AG04450 (cell line): ENCODE measurements around the gene FGD6. TPM values are rescaled to one million over a fixed set of nuclear protein-coding genes. Genes with fewer than 3 reads are reported as not detected.
"Not testable (repeated sequence)": the region's sequence is repeated elsewhere in the genome, so short reads cannot be mapped to it uniquely, and the experiment has no call there.

Source experiments
- CTCF ChIA-PET: fragments of 300-600, 350-600 bp; formaldehyde crosslinking; extraction: SDS; loops from one replicate; lab custom pipeline; 2022; ENCODE audit warnings: antibody characterized with exemption, inconsistent platforms; lab: Charles Lee
- POLR2A ChIA-PET: fragments of 350-600 bp; formaldehyde crosslinking; extraction: SDS; loops from one replicate; lab custom pipeline; 2021; ENCODE audit warnings: antibody characterized with exemption, inconsistent platforms; lab: Yijun Ruan, JAX
- DNase-seq: peaks from one replicate; pipeline ENCODE4 v3.0.0-alpha.2; 2011; ENCODE audit warnings: low read depth, low spot score
- H3K27ac ChIP-seq: one replicate; pipeline ENCODE4 v1.5.1; 2012; ENCODE audit warnings: low read depth, low read length, control low read depth
- H3K27me3 ChIP-seq: one replicate; pipeline ENCODE4 v1.6.0; 2012; ENCODE audit warnings: low read length; ENCODE audit not compliant: control insufficient read depth, insufficient read depth
- H3K4me3 ChIP-seq: 2 replicates; pipeline ENCODE4 v1.5.1; 2011; ENCODE audit warnings: mild to moderate bottlenecking, low read depth, low read length, control low read depth
- H3K9me3 ChIP-seq: 2 replicates; pipeline ENCODE4 v1.5.1; 2012; ENCODE audit warnings: low read length; ENCODE audit not compliant: control insufficient read depth, insufficient read depth
- CTCF ChIP-seq: IDR thresholded peaks from 2 replicates; pipeline ENCODE4 v1.5.1; 2011; ENCODE audit warnings: low read depth, low read length, control low read depth, inconsistent platforms
- polyA plus RNA-seq: library from polyadenylated mRNA; depleted of rRNA; stranded (reverse); fragments of >200 nt; gene quantifications from 2 replicates; pipeline ENCODE4 v1.2.3, GENCODE V29; 2011

The FGD6 gene
- polyA plus RNA-seq, 1 experiment = 10.2 TPM

DNA sequence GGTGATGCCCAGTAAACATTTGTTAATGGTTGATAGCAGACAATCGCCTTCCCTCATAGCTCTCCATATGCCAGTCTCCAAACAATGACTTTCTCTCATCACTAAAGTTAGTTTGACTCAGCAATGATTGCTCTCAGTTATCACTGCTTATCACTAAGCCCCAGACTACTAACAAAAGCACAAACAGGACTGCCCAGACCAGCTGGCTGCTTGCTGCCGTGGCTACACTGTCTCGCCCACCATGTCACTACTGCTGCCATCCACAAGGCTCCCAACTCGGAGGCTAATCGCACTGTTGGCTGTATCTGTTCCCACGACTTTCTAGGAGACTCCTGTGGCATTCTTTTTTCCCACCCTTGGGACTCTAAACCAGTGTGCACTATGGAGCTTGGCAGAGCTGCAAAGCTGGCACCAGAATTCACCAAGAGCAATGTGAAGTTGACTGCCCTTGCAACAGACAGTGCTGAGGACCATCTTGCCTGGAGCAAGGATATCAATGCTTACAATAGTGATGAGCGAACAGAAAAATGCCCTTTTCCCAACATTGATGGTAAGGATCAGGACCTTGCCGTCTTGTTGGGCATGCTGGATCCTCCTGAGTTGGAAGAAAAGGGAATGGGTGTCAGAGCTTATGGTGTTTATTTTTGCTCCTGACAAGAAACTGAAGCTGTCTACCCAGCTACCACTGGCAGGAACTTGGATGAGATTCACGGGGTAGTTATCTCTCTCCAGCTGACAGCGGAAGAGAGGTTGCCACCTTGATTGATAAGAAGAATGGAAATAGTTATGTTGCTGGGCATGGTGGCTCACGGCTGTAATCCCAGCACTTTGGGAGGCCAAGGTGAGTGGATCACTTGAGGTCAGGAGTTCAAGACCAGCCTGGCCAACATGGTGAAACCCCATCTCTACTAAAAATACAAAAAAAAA, 116.7 kb downstream of the FGD6 start:
- Histone ChIP-seq H3K4me3 (no peak overlapping the region), H3K27ac (no peak overlapping the region), H3K27me3 (no peaks in the 10 kb centered on the region), H3K9me3 (no peaks in the 10 kb centered on the region)
- ChIA-PET POLR2A (no interaction called here), CTCF (interaction anchor here (1.3 kb wide), 1 partner anchor 27 kb away, joined by 3 read pairs; the partner anchor contains the start of gene NR2C1)
- TF ChIP-seq CTCF = no peak
- DNase-seq = no peak

GRCh38 chr12:95099270-95099790, 117.9 kb downstream of the FGD6 start:
- ChIA-PET CTCF (interaction anchor here (0.6 kb wide), 1 partner anchor 193 kb away, joined by 8 read pairs; no protein-coding TSS in a partner anchor), POLR2A (no interaction called here)
- DNase-seq = no peak
- no peak overlapping the region for H3K4me3 ChIP-seq
- TF ChIP-seq CTCF = no peak
- H3K9me3 ChIP-seq = no peaks in the 10 kb centered on the region
- H3K27ac ChIP-seq = no peak overlapping the region
- H3K27me3 ChIP-seq = no peaks in the 10 kb centered on the region

GRCh38 chr12:95096852-95097251, 120.4 kb downstream of the FGD6 start:
- ChIA-PET POLR2A (no interaction called here), CTCF (no interaction called here)
- DNase-seq = no peak

DNA sequence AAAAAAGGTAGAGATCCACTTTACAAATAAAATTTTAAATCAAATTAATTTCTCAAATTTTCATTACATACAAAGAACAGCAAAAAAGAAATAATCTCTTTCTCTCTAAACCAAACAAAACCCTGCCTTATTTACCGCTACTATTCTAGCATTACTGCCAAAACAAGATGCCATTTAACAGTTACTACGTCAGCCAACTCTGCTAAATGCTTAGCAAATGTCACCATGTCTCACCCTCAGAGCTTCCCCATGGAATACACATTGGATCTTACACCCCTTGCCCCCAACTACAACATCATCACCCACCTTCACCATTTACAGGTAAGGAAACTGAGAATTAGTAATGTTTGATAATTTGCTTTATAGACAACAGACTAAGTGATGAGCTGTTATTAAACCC, 120.9 kb downstream of the FGD6 start:
- Histone ChIP-seq H3K27me3 (no peaks in the 10 kb centered on the region), H3K4me3 (no peak overlapping the region), H3K9me3 (no peaks in the 10 kb centered on the region), H3K27ac (no peak overlapping the region)
- ChIA-PET CTCF (no interaction called here), POLR2A (no interaction called here)
- no peak for TF ChIP-seq CTCF
- no peak for DNase-seq

More at GRCh38 chr12:95096852-95097251, 120.4 kb downstream of the FGD6 start:
- no peak overlapping the region for H3K27ac ChIP-seq
- no peaks in the 10 kb centered on the region for H3K9me3 ChIP-seq
- H3K4me3 ChIP-seq = no peak overlapping the region
- no peak for TF ChIP-seq CTCF
- no peaks in the 10 kb centered on the region for H3K27me3 ChIP-seq

DNA sequence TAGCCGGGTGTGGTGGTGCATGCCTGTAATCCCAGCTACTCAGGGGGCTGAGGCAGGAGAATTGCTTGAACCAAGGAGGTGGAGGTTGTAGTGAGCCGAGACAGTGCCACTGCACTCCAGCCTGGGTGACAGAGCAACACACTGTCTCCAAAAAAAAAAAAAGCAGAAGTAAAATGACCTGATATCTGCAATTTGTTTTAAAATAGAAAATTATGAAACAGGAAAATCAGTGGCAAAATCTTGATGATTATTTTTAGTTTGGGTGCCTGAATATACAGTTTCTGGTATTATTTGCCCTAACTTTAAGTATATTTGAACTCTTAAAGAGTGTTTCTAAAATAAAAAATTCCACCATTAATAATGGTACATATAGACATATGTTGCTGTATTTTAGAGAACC, 121.4 kb downstream of the FGD6 start:
- H3K4me3 ChIP-seq, H3K27me3 ChIP-seq, CTCF ChIA-PET, H3K9me3 ChIP-seq, H3K27ac ChIP-seq, DNase-seq, POLR2A ChIA-PET: not testable (repeated sequence)
